Gastroesophageal sphincter (tissue), 3 donors: ENCODE measurements around the gene CYP1B1.

Experiments
- CTCF ChIP-seq, 4 experiments: fragments of 200-600 bp in 2 of 4; fragments of 450-650 bp in 2 of 4; sonication (generic) in 1 of 4; IDR thresholded peaks; one replicate each; pipeline ENCODE4 v1.5.1; 2017 to 2019; ENCODE audit warnings: antibody characterized with exemption in 4 of 4, mild to moderate bottlenecking in 2 of 4, moderate library complexity in 2 of 4
- EP300 ChIP-seq: sonication (generic); formaldehyde crosslinking; IDR thresholded peaks from one replicate; pipeline ENCODE4 v1.6.1; 2017; ENCODE audit warnings: antibody characterized with exemption, mild to moderate bottlenecking
- POLR2A ChIP-seq, 2 donors: fragments of 450-650 bp; IDR thresholded peaks; one replicate each; pipeline ENCODE4 v1.6.1; 2017; ENCODE audit warnings: antibody characterized with exemption in 2 of 2, mild to moderate bottlenecking in 2 of 2, moderate library complexity in 1 of 2
- POLR2AphosphoS5 ChIP-seq: sonication (generic); formaldehyde crosslinking; IDR thresholded peaks from one replicate; pipeline ENCODE4 v1.6.1; 2017; ENCODE audit warnings: antibody characterized with exemption

- TF ChIP-seq POLR2A (IDR thresholded peaks at IDR 0.05) (no peak), EP300 (no peak), CTCF (IDR thresholded peaks at IDR 0.05) (no peak), POLR2AphosphoS5 (no peak)
Observed at GRCh38 chr2:38100328-38100727, 24.4 kb upstream of the CYP1B1 start.
